ENCODE results near the gene SFT2D2.

Gene SFT2D2

DNA sequence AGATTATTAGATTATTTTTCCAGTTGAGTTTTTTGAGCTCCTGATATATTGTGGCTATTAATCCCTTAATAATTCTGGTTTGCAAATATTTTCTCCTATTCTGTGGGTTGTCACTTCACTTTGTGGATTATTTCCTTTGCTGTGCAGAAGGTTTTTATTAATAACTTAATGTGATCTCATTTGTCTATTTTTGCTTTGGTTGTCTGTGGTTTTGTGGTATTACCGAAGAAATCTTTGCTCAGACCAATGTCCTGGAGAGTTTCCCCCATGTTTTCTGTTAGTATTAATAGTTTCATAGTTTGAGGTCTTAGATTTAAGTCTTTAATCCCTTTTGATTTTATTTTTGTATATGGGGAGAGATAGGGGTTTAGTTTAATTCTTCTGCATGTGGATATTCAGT lies 47.8 kb downstream of the SFT2D2 start:
- no peak for TF ChIP-seq POLR2A (IDR thresholded peaks at IDR 0.05; ENCODE audit: extremely low read depth, insufficient read length)
- no peak for DNase-seq (ENCODE audit: low read depth)
- no peak overlapping the region for H3K4me3 ChIP-seq (ENCODE audit: low read depth, low read length)

DNA sequence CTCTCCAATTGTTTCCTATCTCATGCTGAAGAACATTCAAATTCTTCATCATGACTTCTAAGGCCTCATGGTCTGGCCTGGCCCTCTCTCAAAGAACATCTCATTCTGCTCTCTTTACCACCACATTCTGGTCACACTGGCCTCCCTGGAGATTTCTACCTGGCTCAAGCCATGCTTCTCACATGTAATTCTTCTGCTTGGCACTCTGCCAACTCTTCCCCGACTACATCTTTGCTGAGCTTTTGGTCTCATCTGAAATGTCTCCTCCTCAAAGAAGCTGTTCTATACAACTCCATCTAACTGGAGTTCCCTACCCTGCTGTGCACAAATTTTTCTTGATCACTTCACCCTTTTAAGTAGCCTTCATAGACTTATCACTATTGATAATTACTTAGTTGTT lies 53.4 kb downstream of the SFT2D2 start:
- no peak overlapping the region for H3K4me3 ChIP-seq (ENCODE audit: low read depth, low read length)
- TF ChIP-seq, protein P1, sequence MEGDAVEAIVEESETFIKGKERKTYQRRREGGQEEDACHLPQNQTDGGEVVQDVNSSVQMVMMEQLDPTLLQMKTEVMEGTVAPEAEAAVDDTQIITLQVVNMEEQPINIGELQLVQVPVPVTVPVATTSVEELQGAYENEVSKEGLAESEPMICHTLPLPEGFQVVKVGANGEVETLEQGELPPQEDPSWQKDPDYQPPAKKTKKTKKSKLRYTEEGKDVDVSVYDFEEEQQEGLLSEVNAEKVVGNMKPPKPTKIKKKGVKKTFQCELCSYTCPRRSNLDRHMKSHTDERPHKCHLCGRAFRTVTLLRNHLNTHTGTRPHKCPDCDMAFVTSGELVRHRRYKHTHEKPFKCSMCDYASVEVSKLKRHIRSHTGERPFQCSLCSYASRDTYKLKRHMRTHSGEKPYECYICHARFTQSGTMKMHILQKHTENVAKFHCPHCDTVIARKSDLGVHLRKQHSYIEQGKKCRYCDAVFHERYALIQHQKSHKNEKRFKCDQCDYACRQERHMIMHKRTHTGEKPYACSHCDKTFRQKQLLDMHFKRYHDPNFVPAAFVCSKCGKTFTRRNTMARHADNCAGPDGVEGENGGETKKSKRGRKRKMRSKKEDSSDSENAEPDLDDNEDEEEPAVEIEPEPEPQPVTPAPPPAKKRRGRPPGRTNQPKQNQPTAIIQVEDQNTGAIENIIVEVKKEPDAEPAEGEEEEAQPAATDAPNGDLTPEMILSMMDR (IDR thresholded peaks at IDR 0.05; ENCODE audit: low read depth, low read length): no peak
- TF ChIP-seq, protein P2, sequence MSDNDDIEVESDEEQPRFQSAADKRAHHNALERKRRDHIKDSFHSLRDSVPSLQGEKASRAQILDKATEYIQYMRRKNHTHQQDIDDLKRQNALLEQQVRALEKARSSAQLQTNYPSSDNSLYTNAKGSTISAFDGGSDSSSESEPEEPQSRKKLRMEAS (IDR thresholded peaks at IDR 0.05; ENCODE audit: low read depth, low read length): no peak
- TF ChIP-seq MYC (IDR thresholded peaks at IDR 0.05; ENCODE audit: low read depth, low read length): no peak
- no peak for TF ChIP-seq POLR2A (IDR thresholded peaks at IDR 0.05; ENCODE audit: extremely low read depth, insufficient read length)
- no peak for DNase-seq (ENCODE audit: low read depth)

DNA sequence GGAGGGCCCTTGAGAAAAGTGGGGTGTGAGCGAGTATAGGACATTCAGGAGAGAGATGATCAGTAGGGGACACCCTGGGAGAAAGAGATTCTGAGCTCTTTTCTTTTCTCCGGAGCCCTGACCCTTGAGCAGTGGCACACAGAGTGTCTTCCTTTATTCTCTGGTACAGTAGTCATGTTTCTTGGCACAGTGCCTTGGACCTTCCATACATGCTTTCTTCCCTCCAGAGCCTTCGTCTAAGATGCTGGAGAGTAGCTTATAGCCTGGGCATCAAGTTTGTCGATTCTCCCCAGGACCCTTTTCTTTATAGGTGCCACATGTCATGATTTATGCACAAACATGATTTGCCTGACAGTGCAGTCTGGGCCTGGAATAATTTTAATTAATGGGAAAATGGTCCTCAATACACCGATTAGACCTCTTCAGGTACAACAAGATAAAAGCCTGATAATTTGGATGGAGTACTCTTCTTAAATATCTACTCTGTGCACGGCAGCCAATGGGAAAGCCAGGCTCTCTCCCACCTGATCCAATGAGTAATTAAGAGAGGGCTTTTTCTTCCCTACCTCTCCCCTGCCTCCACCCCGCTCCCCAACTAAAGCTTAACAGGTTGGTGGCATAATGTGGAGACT lies 54.6 kb downstream of the SFT2D2 start, which contains the start of gene TBX19:
Gene TBX19, plus strand, starts transcription at position 582 of the 632 bp plus-strand sequence. CDS start 214 bp downstream, outside the sequence.
- DNase-seq (ENCODE audit: low read depth): no peak
- TF ChIP-seq MYC (IDR thresholded peaks at IDR 0.05; ENCODE audit: low read depth, low read length) (no peak), POLR2A (IDR thresholded peaks at IDR 0.05; ENCODE audit: extremely low read depth, insufficient read length) (no peak)
- TF ChIP-seq, protein P1 (IDR thresholded peaks at IDR 0.05; ENCODE audit: low read depth, low read length): no peak
- TF ChIP-seq, protein P2 (IDR thresholded peaks at IDR 0.05; ENCODE audit: low read depth, low read length): no peak
- H3K4me3 ChIP-seq (ENCODE audit: low read depth, low read length): no peak within 1 kb of the TSS

DNA sequence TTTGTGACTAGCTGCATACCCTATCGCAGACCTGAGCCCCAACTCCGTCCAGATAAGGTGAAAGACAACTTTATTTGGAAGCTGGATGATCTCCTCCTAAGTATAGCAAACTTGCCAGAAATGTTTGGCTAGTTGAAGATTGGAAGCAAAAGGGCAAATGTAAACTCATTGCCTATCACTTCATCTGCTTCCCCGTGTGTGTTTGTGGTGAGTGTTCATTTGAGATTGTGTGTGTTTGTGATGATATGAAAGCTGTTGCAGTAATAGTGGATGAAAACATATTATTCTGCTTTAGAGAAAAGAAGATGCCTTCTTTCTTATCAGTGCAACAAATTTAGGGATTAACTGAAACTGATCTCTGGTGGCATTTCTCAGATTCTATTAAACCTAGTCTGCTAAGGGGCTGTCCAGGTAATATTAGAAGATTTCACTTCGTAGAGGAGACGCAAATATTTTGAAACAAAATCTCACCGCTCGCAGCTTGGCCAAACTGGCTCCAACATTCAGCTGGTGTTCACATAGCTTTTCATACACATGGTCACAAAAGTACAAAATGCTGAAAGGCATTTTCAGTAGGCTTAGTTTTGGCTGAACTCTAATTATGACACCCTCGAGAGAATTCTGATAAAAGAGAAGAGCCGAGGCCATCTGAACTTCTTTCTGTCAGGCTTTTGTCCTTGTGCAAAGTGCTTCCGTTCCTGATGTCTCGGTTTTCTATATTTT lies 56.0 kb downstream of the SFT2D2 start:
- no peak for DNase-seq (ENCODE audit: low read depth)
- TF ChIP-seq, protein P2 (IDR thresholded peaks at IDR 0.05; ENCODE audit: low read depth, low read length): no peak
- TF ChIP-seq, protein P1 (IDR thresholded peaks at IDR 0.05; ENCODE audit: low read depth, low read length): no peak
- TF ChIP-seq POLR2A (IDR thresholded peaks at IDR 0.05; ENCODE audit: extremely low read depth, insufficient read length) (no peak), MYC (IDR thresholded peaks at IDR 0.05; ENCODE audit: low read depth, low read length) (no peak)
- H3K4me3 ChIP-seq (ENCODE audit: low read depth, low read length): no peak overlapping the region

DNA sequence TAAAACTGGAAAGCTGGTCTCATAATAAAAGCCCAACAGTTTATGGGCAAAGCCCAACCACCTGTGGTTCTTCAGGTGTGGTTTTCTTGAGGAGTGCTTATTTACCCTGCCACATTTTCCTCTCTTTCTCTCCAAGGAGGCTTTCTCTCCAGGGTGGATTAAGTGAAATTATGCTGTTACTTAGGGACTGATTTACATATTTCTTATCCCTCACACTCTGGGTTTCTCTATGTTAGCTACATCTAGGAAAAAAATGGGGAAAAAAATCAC lies 59.7 kb downstream of the SFT2D2 start:
- DNase-seq (ENCODE audit: low read depth): no peak
- TF ChIP-seq, protein P1 (IDR thresholded peaks at IDR 0.05; ENCODE audit: low read depth, low read length): no peak
- TF ChIP-seq, protein P2 (IDR thresholded peaks at IDR 0.05; ENCODE audit: low read depth, low read length): no peak
- TF ChIP-seq POLR2A (IDR thresholded peaks at IDR 0.05; ENCODE audit: extremely low read depth, insufficient read length): no peak
- no peak for TF ChIP-seq MYC (IDR thresholded peaks at IDR 0.05; ENCODE audit: low read depth, low read length)

More for the DNA sequence above, 59.7 kb downstream of the SFT2D2 start:
- H3K4me3 ChIP-seq (ENCODE audit: low read depth, low read length): no peak overlapping the region

All from NB4 (cell line).